Colonic mucosa (tissue), 4 donors: ENCODE results near the gene MYL7. TPM values are rescaled to one million over a fixed set of nuclear protein-coding genes. Genes with fewer than 3 reads are reported as not detected.
"Not testable (repeated sequence)": the region's sequence is repeated elsewhere in the genome, so short reads cannot be mapped to it uniquely, and the experiment has no call there.

Experiments used
- DNase-seq: peaks from one replicate; pipeline ENCODE4 v3.0.0-alpha.2; 2020
- H3K27ac ChIP-seq: fragments of 200-600 bp; one replicate; pipeline ENCODE4 v1.8.0; 2021
- H3K27me3 ChIP-seq: fragments of 200-600 bp; one replicate; pipeline ENCODE4 v1.8.0; 2021
- H3K36me3 ChIP-seq: fragments of 200-600 bp; one replicate; pipeline ENCODE4 v1.8.0; 2021
- H3K4me1 ChIP-seq: fragments of 200-600 bp; one replicate; pipeline ENCODE4 v1.8.0; 2021; ENCODE audit warnings: mild to moderate bottlenecking
- H3K4me3 ChIP-seq: fragments of 200-600 bp; one replicate; pipeline ENCODE4 v1.8.0; 2021
- H3K9ac ChIP-seq, 2 donors: one replicate each; pipeline ENCODE4 v1.7.0; 2013; ENCODE audit warnings: control low read depth in 2 of 2, low read depth in 2 of 2, low read length in 2 of 2
- H3K9me3 ChIP-seq: fragments of 200-600 bp; one replicate; pipeline ENCODE4 v1.8.0; 2021
- intact Hi-C: fragments of 100-400 bp; cut with DNase I; formaldehyde crosslinking; loops from one replicate; pipeline ENCODE4 v1.14.1; 2022
- total RNA-seq, 2 donors: library from RNA; stranded (reverse); fragmentation: NEBNext Ultra II Directional in 1 of 2; extraction: Animal tissue kit (Norgen Biotek cat#: 25700) in 1 of 2; gene quantifications; one replicate each; pipeline ENCODE4 v1.2.1, GENCODE V29; 2021
- TF ChIP-seq, protein P1 (sequence below): fragments of 200-600 bp; IDR thresholded peaks from one replicate; pipeline ENCODE4 v1.8.0; 2022; ENCODE audit warnings: antibody characterized with exemption, mild to moderate bottlenecking
- donor health status: healthy.
- donor health status: DM: no; HTN: no; CAD: no.
- donor health status: DM: no; HTN: no; CAD: no.

The MYL7 gene
- total RNA-seq, 2 donors from 2014 or later: 2.2 TPM; not detected in 1

DNA sequence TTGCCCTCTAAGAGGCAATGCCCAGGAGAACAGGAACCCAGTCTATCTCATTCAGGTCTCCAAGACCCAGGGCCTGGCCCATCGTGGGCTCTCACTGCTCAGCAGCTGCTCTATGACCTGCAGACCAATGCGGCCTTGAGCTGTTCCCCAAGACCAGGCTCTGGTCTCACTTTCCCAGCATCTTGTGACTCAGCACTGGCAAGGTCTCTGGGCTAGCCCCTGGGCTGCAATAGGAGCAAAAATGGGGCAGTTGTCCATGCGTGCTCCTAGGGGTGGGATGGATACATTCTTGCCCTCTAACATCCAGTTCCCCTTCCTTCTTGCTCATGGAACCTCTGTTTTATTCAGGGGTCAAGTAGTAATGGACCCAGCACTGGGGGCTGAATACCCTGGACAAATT, 34.6 kb upstream of the MYL7 start:
- TF ChIP-seq, protein P1, sequence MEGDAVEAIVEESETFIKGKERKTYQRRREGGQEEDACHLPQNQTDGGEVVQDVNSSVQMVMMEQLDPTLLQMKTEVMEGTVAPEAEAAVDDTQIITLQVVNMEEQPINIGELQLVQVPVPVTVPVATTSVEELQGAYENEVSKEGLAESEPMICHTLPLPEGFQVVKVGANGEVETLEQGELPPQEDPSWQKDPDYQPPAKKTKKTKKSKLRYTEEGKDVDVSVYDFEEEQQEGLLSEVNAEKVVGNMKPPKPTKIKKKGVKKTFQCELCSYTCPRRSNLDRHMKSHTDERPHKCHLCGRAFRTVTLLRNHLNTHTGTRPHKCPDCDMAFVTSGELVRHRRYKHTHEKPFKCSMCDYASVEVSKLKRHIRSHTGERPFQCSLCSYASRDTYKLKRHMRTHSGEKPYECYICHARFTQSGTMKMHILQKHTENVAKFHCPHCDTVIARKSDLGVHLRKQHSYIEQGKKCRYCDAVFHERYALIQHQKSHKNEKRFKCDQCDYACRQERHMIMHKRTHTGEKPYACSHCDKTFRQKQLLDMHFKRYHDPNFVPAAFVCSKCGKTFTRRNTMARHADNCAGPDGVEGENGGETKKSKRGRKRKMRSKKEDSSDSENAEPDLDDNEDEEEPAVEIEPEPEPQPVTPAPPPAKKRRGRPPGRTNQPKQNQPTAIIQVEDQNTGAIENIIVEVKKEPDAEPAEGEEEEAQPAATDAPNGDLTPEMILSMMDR: no peak
- H3K27me3 ChIP-seq: no peaks in the 10 kb centered on the region
- H3K4me3 ChIP-seq: no peak overlapping the region
- H3K4me1 ChIP-seq: no peaks in the 10 kb centered on the region
- intact Hi-C loops: no loop called here
- H3K36me3 ChIP-seq: no peaks in the 10 kb centered on the region
- DNase-seq: no peak
- no peaks in the 10 kb centered on the region for H3K9me3 ChIP-seq
- H3K27ac ChIP-seq: no peak overlapping the region
- H3K9ac ChIP-seq: no peak overlapping the region

GRCh38 chr7:44174694-44174948, 33.5 kb upstream of the MYL7 start:
- DNase-seq, H3K9ac ChIP-seq, H3K9me3 ChIP-seq, H3K4me1 ChIP-seq, H3K27me3 ChIP-seq, H3K27ac ChIP-seq, H3K4me3 ChIP-seq, H3K36me3 ChIP-seq, intact Hi-C loops: not testable (repeated sequence)

DNA sequence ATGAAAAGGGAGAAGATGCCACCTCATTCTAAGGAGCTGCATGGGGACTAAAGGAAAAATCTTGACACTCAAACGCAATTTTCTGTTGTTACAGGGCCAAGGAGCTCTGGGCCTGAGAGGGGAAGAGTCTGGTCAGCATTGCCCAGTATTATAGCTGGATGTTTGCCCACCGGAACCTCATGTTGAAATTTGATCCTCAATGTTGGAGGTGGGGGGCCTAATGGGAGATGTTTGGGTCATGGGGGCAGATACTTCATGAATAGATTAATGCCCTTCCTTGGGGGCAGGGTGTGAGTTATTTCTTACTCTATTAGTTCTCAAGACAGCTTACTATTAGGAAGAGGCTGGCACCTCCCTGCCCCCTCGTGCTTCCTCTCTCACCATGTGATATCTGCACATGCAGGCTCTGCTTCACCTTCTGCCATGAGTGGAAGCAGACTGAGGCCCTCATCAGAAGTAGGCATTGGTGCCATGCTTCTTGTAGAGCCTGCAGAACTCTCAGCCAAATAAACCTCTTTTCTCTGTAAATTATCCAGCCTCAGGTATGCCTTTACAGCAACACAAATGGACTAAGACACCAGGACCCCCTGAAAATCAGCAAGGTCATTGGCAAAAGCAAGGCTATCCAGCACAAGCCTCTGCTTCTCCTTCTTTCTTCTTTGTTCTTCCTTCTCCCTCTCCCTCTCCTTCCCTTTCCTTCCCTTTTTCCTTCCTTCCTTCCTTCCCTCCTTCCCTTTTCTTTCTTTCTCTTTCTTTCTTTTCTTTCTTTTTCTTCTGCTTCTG, 33.0 kb upstream of the MYL7 start:
- TF ChIP-seq, protein P1: no peak
- Histone ChIP-seq H3K4me3 (no peak overlapping the region), H3K9me3 (no peaks in the 10 kb centered on the region), H3K36me3 (no peaks in the 10 kb centered on the region), H3K27me3 (no peaks in the 10 kb centered on the region), H3K9ac (no peak overlapping the region), H3K4me1 (no peaks in the 10 kb centered on the region), H3K27ac (no peak overlapping the region)
- intact Hi-C loops: no loop called here
- DNase-seq: no peak

GRCh38 chr7:44172803-44173424, 31.8 kb upstream of the MYL7 start:
- no peaks in the 10 kb centered on the region for H3K27me3 ChIP-seq
- DNase-seq: no peak
- TF ChIP-seq, protein P1: no peak

GRCh38 chr7:44172352-44172751, 31.2 kb upstream of the MYL7 start:
- no peak for DNase-seq
- Histone ChIP-seq H3K36me3 (no peaks in the 10 kb centered on the region), H3K9me3 (no peaks in the 10 kb centered on the region), H3K4me3 (no peak overlapping the region), H3K27me3 (no peaks in the 10 kb centered on the region), H3K4me1 (no peaks in the 10 kb centered on the region), H3K27ac (no peak overlapping the region), H3K9ac (no peak overlapping the region)
- intact Hi-C loops: no loop called here
- TF ChIP-seq, protein P1: no peak

More at GRCh38 chr7:44172803-44173424, 31.8 kb upstream of the MYL7 start:
- Histone ChIP-seq H3K9me3 (no peaks in the 10 kb centered on the region), H3K9ac (no peak overlapping the region), H3K27ac (no peak overlapping the region), H3K4me1 (no peaks in the 10 kb centered on the region), H3K36me3 (no peaks in the 10 kb centered on the region), H3K4me3 (no peak overlapping the region)
- intact Hi-C loops: no loop called here

DNA sequence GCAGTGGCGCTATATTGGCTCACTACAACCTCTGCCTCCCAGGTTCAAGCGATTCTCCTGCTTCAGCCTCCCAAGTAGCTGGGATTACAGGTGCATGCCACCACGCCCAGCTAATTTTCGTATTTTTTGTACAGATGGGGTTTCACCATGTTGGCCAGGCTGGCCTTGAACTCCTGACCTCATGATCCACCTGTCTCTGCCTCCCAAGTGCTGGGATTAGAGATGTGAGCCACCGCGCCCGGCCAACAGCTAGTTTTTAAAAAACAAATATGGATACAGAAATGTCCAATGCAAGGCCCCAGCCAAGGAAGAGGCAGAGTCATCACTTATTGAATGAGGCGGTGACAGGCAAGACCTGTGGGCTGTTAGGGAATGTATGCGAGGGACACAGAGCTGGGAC, 30.8 kb upstream of the MYL7 start:
- H3K4me3 ChIP-seq, H3K27me3 ChIP-seq, DNase-seq, H3K36me3 ChIP-seq, H3K9ac ChIP-seq, H3K4me1 ChIP-seq, H3K27ac ChIP-seq, intact Hi-C loops, H3K9me3 ChIP-seq: not testable (repeated sequence)
